DMS153 treated with DMSO at 0.1 percent for 48 hours (cell line): Measurements from ENCODE around the gene PCDH15.
A peak's percentile ranks its signal among the peaks of the same experiment; 100 is the strongest.

ENCODE experiments used
- DNase-seq: peaks from one replicate; lab custom pipeline; 2025; ENCODE audit not compliant: unreplicated experiment; lab: John Stamatoyannopoulos, UW

Gene PCDH15

GRCh38 chr10:53886325-53887300 lies 914.4 kb downstream of the PCDH15 start:
- no peak for DNase-seq

GRCh38 chr10:53864846-53865245 lies 936.2 kb downstream of the PCDH15 start:
- no peak for DNase-seq

GRCh38 chr10:53852450-53853175 lies 948.4 kb downstream of the PCDH15 start:
- DNase-seq = no peak

GRCh38 chr10:53846809-53847208 lies 954.2 kb downstream of the PCDH15 start:
- DNase-seq = no peak

- no peak for DNase-seq
Observed at GRCh38 chr10:53843736-53844362, 957.2 kb downstream of the PCDH15 start.

GRCh38 chr10:53841483-53842145 lies 959.4 kb downstream of the PCDH15 start:
- DNase-seq = no peak

GRCh38 chr10:53840653-53841052 lies 960.4 kb downstream of the PCDH15 start:
- DNase-seq = no peak

GRCh38 chr10:53839440-53840039 lies 961.5 kb downstream of the PCDH15 start:
- DNase-seq = peak; percentile 2

GRCh38 chr10:53836638-53837037 lies 964.4 kb downstream of the PCDH15 start:
- no peak for DNase-seq

- no peak for DNase-seq
Observed at GRCh38 chr10:53833908-53834307, 967.1 kb downstream of the PCDH15 start.

- no peak for DNase-seq
Observed at GRCh38 chr10:53827261-53827660, 973.8 kb downstream of the PCDH15 start.

- DNase-seq = no peak
Observed at GRCh38 chr10:53808677-53809372, 992.2 kb downstream of the PCDH15 start.

- no peak for DNase-seq
Observed at GRCh38 chr10:53786236-53786900, 1014.7 kb downstream of the PCDH15 start.

GRCh38 chr10:53771701-53772100 lies 1029.3 kb downstream of the PCDH15 start:
- DNase-seq = no peak

GRCh38 chr10:53770903-53771302 lies 1030.1 kb downstream of the PCDH15 start:
- no peak for DNase-seq

- no peak for DNase-seq
Observed at GRCh38 chr10:53765311-53765710, 1035.7 kb downstream of the PCDH15 start.

- DNase-seq = no peak
Observed at GRCh38 chr10:53754596-53755250, 1046.3 kb downstream of the PCDH15 start.
